ENCODE results near the gene TWIST2.

TWIST2 gene

DNA sequence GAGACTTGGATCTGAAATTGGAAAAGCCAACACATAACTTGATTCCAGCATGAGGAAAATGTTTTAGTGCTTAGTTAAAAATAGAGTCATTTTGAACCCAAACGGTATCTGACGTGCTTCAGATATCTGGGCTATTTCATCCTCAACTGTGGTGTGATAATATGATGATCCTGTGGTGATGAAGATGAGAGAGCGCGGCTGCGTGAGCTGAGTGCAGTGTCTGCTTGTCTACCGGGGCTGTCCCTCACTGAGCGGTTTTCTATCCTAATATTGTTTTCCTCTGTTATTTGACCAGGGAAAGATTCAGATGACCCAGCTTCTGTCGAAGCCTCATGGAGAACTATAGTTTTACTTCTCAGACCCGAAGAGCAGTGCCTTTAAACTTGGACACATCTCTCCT is 5.8 kb downstream of the TWIST2 start:
- no peak for DNase-seq (ENCODE audit: low spot score)
- in situ Hi-C loops (cut with MboI; ENCODE audit: low sequenced_read_pairs, unreplicated experiment): no loop called here
- no peak for TF ChIP-seq CTCF (IDR thresholded peaks at IDR 0.05; ENCODE audit: borderline replicate concordance, control extremely low read depth, extremely low read depth, insufficient read depth, missing control alignments)

DNA sequence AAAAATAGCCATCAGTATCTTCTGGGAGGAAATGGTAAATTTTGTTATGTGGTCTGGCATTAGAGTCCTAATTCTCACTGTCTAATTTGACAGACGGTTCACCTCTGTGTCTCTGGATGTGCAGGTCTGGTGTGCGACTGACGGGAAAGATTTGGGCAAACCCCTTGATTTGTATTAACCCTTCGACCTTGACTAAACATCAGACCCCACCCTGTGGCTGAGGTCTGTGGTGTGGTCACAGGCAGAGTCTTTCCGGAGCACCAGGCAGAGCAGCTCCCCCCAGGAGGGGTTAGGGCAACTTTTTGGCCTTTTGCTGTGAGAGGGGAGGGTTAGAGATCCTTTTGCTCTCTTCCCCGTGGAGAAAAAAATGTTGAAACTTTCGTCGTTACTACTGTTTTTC is 6.4 kb downstream of the TWIST2 start:
- DNase-seq (ENCODE audit: low spot score): no peak
- no peak for TF ChIP-seq CTCF (IDR thresholded peaks at IDR 0.05; ENCODE audit: borderline replicate concordance, control extremely low read depth, extremely low read depth, insufficient read depth, missing control alignments)
- in situ Hi-C loops (cut with MboI; ENCODE audit: low sequenced_read_pairs, unreplicated experiment): no loop called here

- no peak for DNase-seq (ENCODE audit: low spot score)
- in situ Hi-C loops (cut with MboI; ENCODE audit: low sequenced_read_pairs, unreplicated experiment): no loop called here
- TF ChIP-seq CTCF (IDR thresholded peaks at IDR 0.05; ENCODE audit: borderline replicate concordance, control extremely low read depth, extremely low read depth, insufficient read depth, missing control alignments): no peak
Observed at GRCh38 chr2:238854699-238855229, 6.9 kb downstream of the TWIST2 start.

GRCh38 chr2:238855299-238855698 is 7.4 kb downstream of the TWIST2 start:
- DNase-seq (ENCODE audit: low spot score): no peak
- in situ Hi-C loops (cut with MboI; ENCODE audit: low sequenced_read_pairs, unreplicated experiment): no loop called here
- TF ChIP-seq CTCF (IDR thresholded peaks at IDR 0.05; ENCODE audit: borderline replicate concordance, control extremely low read depth, extremely low read depth, insufficient read depth, missing control alignments): no peak

DNA sequence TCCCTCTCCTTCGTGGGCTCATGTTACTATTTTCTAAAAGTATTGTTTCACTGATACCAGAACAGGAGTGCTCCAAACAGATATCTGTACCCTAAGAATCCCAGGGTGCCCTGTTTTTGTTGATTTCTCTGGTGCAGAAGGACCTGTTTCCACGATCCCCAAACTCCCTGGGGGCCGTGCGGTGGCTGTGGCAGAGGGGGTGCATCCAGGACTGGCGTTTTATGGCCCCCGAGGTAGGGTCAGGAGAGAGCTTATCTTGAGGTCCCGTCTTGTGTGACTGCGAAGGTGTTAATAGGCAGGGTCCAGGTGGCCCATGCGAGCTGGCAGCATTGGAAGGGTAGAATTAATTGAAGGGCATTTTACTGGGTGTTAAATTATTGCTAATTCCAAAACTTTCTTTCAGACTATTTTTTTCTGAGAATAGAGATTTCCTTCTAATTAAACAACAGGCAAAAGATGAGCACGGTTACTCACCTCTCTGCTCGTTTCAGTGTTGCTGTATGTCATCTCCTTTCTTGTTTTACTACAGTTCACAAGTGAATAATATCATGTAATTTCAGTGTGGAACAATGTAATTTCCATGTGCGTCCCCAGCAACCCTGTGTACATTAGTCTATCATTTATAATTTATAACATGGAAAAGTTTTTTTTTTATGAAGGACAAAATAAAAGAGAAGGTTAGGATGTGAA is 8.2 kb downstream of the TWIST2 start:
- in situ Hi-C loops (cut with MboI; ENCODE audit: low sequenced_read_pairs, unreplicated experiment): no loop called here
- DNase-seq (ENCODE audit: low spot score): no peak
- TF ChIP-seq CTCF (IDR thresholded peaks at IDR 0.05; ENCODE audit: borderline replicate concordance, control extremely low read depth, extremely low read depth, insufficient read depth, missing control alignments): no peak

DNA sequence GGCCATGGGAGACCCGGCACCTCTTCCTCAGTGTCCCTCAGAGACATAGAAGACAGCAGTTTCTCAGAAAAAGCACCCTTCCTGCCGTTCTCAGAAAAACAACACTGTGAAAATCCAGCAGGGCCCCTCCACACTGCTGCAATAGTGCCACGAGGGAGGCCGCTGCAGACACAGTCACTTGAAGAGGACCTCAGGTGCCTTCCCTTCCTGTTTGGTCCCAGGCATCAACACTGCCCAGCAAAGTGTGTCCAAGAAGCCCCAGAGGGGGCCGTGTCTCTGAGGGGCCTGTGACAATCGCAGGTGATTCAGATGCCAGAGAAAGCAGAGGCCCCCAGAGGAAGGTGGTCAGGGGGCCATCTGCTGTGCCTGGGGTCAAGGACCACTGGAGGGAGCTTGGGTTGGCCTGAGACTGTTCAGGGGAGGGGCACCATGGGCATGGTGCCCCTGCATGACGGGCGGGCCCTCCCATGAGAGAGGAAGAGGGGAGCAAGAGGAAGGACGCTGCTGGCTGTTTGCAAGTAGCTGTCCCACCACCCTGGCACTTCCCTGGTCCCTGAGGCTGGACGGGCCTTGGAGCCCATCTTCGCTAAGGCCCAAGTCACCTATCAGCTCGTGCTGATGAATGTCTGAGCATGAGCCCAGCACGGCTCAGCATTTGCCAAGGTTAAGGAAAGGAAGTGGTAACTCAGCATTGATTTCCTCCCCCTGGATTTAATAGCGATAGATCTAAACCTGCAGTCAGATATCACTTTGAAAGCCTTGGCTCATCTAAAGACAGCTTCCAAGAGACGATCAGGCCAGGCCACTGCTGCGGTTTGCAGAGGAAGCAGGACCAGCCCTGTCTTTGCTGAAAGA is 9.1 kb downstream of the TWIST2 start:
- DNase-seq (ENCODE audit: low spot score): no peak
- in situ Hi-C loops (cut with MboI; ENCODE audit: low sequenced_read_pairs, unreplicated experiment): no loop called here
- no peak for TF ChIP-seq CTCF (IDR thresholded peaks at IDR 0.05; ENCODE audit: borderline replicate concordance, control extremely low read depth, extremely low read depth, insufficient read depth, missing control alignments)

Measured in GM13976 (cell line).